Fibroblast of peridontal ligament (primary cell): Measurements from ENCODE around the gene FOXJ3.

Source experiments
- DNase-seq: peaks from one replicate; pipeline ENCODE4 v3.0.0-alpha.2; 2010; ENCODE audit errors: extremely low read depth

Gene FOXJ3

GRCh38 chr1:42189931-42190853, 144.8 kb downstream of the FOXJ3 start:
- no peak for DNase-seq

- peak; percentile 72 for DNase-seq
These were observed 148.9 kb downstream of the FOXJ3 start for GRCh38 chr1:42186152-42186551.

- DNase-seq = no peak
These were observed 150.4 kb downstream of the FOXJ3 start for GRCh38 chr1:42184616-42185015.

- no peak for DNase-seq
These were observed 151.1 kb downstream of the FOXJ3 start for GRCh38 chr1:42183957-42184268.

- DNase-seq = no peak
These were observed 151.7 kb downstream of the FOXJ3 start for GRCh38 chr1:42183210-42183956.

- no peak for DNase-seq
These were observed 153.3 kb downstream of the FOXJ3 start for GRCh38 chr1:42181687-42182086.

GRCh38 chr1:42179900-42180329, 155.1 kb downstream of the FOXJ3 start:
- DNase-seq = peak; percentile 28

- DNase-seq = peak; percentile 83
These were observed 155.8 kb downstream of the FOXJ3 start for GRCh38 chr1:42179275-42179674.

GRCh38 chr1:42178249-42178648, 156.8 kb downstream of the FOXJ3 start:
- DNase-seq = no peak

- peak; percentile 84 for DNase-seq
These were observed 157.5 kb downstream of the FOXJ3 start for GRCh38 chr1:42177541-42177981.

- peak; percentile 48 for DNase-seq
These were observed 158.0 kb downstream of the FOXJ3 start for GRCh38 chr1:42176902-42177519.

GRCh38 chr1:42175314-42176054, 159.6 kb downstream of the FOXJ3 start:
- no peak for DNase-seq

GRCh38 chr1:42173961-42174735, 160.9 kb downstream of the FOXJ3 start:
- peak; percentile 26 for DNase-seq

- peak; percentile 39 for DNase-seq
These were observed 161.7 kb downstream of the FOXJ3 start for GRCh38 chr1:42173155-42173933.

- DNase-seq = no peak
These were observed 162.5 kb downstream of the FOXJ3 start for GRCh38 chr1:42172381-42173133.

- DNase-seq = no peak
These were observed 163.3 kb downstream of the FOXJ3 start for GRCh38 chr1:42171679-42172266.

- DNase-seq = no peak
These were observed 164.0 kb downstream of the FOXJ3 start for GRCh38 chr1:42170779-42171621.

GRCh38 chr1:42168763-42169162, 166.3 kb downstream of the FOXJ3 start:
- no peak for DNase-seq
